PC-3 (cell line): ENCODE data around the gene LIN28B.

Source experiments
- CTCF ChIP-seq: fragments of 300-600 bp; sonication (generic); conservative IDR thresholded peaks from 2 replicates; pipeline ENCODE4 v1.5.1; 2017; ENCODE audit warnings: antibody characterized with exemption, low read depth, mild to moderate bottlenecking, low read length
- EZH2 ChIP-seq: fragments of 300-600 bp; sonication (generic); IDR thresholded peaks from one replicate; pipeline ENCODE4 v1.6.1; 2017; ENCODE audit warnings: antibody characterized with exemption, mild to moderate bottlenecking, low read length; ENCODE audit not compliant: unreplicated experiment

GRCh38 chr6:105105094-105105493 lies 148.2 kb downstream of the LIN28B start:
- TF ChIP-seq CTCF = no peak
- TF ChIP-seq EZH2 = no peak
